ENCODE measurements around the gene ASCC2. TPM values are rescaled to one million over a fixed set of nuclear protein-coding genes. Genes with fewer than 3 reads are reported as not detected.
"Not testable (repeated sequence)": the region's sequence is repeated elsewhere in the genome, so short reads cannot be mapped to it uniquely, and the experiment has no call there.

Gene ASCC2
- total RNA-seq, 2 experiments from 2014 or later: 84.4 to 90.2 TPM

GRCh38 chr22:29842172-29842571 lies 4.1 kb upstream of the ASCC2 start:
- no peak overlapping the region for H3K4me3 Mint-ChIP-seq

GRCh38 chr22:29840498-29840897 lies 2.4 kb upstream of the ASCC2 start:
- ATAC-seq (no peak), DNase-seq (no peak)
- CTCF ChIA-PET: no interaction called here
- Mint-ChIP-seq H3K27me3 (no peaks in the 10 kb centered on the region), H3K36me3 (peaks cover 7% of the 10 kb centered on the region), H3K9me3 (ENCODE audit: low read depth) (no peaks in the 10 kb centered on the region), H3K4me3 (no peak overlapping the region), H3K4me1 (peaks cover 30% of the 10 kb centered on the region), H3K27ac (no peak overlapping the region)

More at GRCh38 chr22:29842172-29842571, 4.1 kb upstream of the ASCC2 start:
- Mint-ChIP-seq H3K36me3 (peaks cover 6% of the 10 kb centered on the region), H3K4me1 (peaks cover 16% of the 10 kb centered on the region), H3K9me3 (ENCODE audit: low read depth) (no peaks in the 10 kb centered on the region), H3K27me3 (no peaks in the 10 kb centered on the region), H3K27ac (no peak overlapping the region)
- ATAC-seq: no peak
- CTCF ChIA-PET: no interaction called here
- no peak for DNase-seq

GRCh38 chr22:29839039-29839438 lies 965 bp upstream of the ASCC2 start:
- H3K27me3 Mint-ChIP-seq: no peaks in the 10 kb centered on the region
- CTCF ChIA-PET: interaction anchor here (0.5 to 1.5 kb wide), 2 partner anchors 213 to 251 kb away, joined by 3 read pairs; no protein-coding TSS in a partner anchor
- ATAC-seq (no peak), DNase-seq (no peak)
- peak overlapping the region; percentile 91 for H3K4me3 Mint-ChIP-seq
- no peaks in the 10 kb centered on the region for H3K9me3 Mint-ChIP-seq (ENCODE audit: low read depth)
- H3K36me3 Mint-ChIP-seq: peaks cover 12% of the 10 kb centered on the region
- peaks cover 32% of the 10 kb centered on the region for H3K4me1 Mint-ChIP-seq
- peak overlapping the region; percentile 88 for H3K27ac Mint-ChIP-seq

GRCh38 chr22:29838599-29838956 lies 504 bp upstream of the ASCC2 start:
- H3K27me3 Mint-ChIP-seq: no peaks in the 10 kb centered on the region
- peaks cover 13% of the 10 kb centered on the region for H3K36me3 Mint-ChIP-seq
- DNase-seq (no peak), ATAC-seq (no peak)
- peak overlapping the region; percentile 91 for H3K4me3 Mint-ChIP-seq
- peaks cover 32% of the 10 kb centered on the region for H3K4me1 Mint-ChIP-seq
- H3K9me3 Mint-ChIP-seq (ENCODE audit: low read depth): no peaks in the 10 kb centered on the region
- CTCF ChIA-PET: interaction anchor here (0.5 to 1.5 kb wide), 5 partner anchors 56 to 251 kb away, joined by 3 to 4 read pairs (median 3); no protein-coding TSS in a partner anchor
- H3K27ac Mint-ChIP-seq: peak overlapping the region; percentile 88

GRCh38 chr22:29836791-29837370 lies 1.2 kb downstream of the ASCC2 start:
- not testable (repeated sequence) for DNase-seq; H3K27me3 Mint-ChIP-seq; H3K9me3 Mint-ChIP-seq (ENCODE audit: low read depth); ATAC-seq
- Mint-ChIP-seq H3K27ac (peak overlapping the region; percentile 10), H3K4me3 (peak overlapping the region; percentile 91), H3K4me1 (peaks cover 32% of the 10 kb centered on the region), H3K36me3 (peaks cover 24% of the 10 kb centered on the region)
- CTCF ChIA-PET: interaction anchor here (0.6 to 1.0 kb wide), 2 partner anchors 135 to 168 kb away, joined by 3 to 4 read pairs; no protein-coding TSS in a partner anchor

GRCh38 chr22:29834046-29834445 lies 4.0 kb downstream of the ASCC2 start:
- Mint-ChIP-seq H3K27ac (no peak overlapping the region), H3K36me3 (peaks cover 29% of the 10 kb centered on the region), H3K4me3 (no peak overlapping the region), H3K4me1 (peaks cover 36% of the 10 kb centered on the region), H3K27me3 (no peaks in the 10 kb centered on the region), H3K9me3 (ENCODE audit: low read depth) (no peaks in the 10 kb centered on the region)
- no peak for ATAC-seq
- CTCF ChIA-PET: no interaction called here
- no peak for DNase-seq

GRCh38 chr22:29833392-29833965 lies 4.6 kb downstream of the ASCC2 start:
- no peak overlapping the region for H3K4me3 Mint-ChIP-seq
- H3K9me3 Mint-ChIP-seq (ENCODE audit: low read depth): no peaks in the 10 kb centered on the region
- no peaks in the 10 kb centered on the region for H3K27me3 Mint-ChIP-seq
- CTCF ChIA-PET: no interaction called here
- H3K36me3 Mint-ChIP-seq: peaks cover 29% of the 10 kb centered on the region
- peaks cover 30% of the 10 kb centered on the region for H3K4me1 Mint-ChIP-seq
- H3K27ac Mint-ChIP-seq: no peak overlapping the region
- ATAC-seq: no peak
- no peak for DNase-seq

- no peaks in the 10 kb centered on the region for H3K9me3 Mint-ChIP-seq (ENCODE audit: low read depth)
- no peaks in the 10 kb centered on the region for H3K27me3 Mint-ChIP-seq
- ATAC-seq (no peak), DNase-seq (no peak)
- CTCF ChIA-PET: no interaction called here
- H3K4me1 Mint-ChIP-seq: peaks cover 22% of the 10 kb centered on the region
- peaks cover 34% of the 10 kb centered on the region for H3K36me3 Mint-ChIP-seq
- no peak overlapping the region for H3K4me3 Mint-ChIP-seq
- no peak overlapping the region for H3K27ac Mint-ChIP-seq
These were observed 6.1 kb downstream of the ASCC2 start for GRCh38 chr22:29831958-29832357.

GRCh38 chr22:29831186-29831921 lies 6.7 kb downstream of the ASCC2 start:
- H3K4me1 Mint-ChIP-seq: peaks cover 17% of the 10 kb centered on the region
- no peaks in the 10 kb centered on the region for H3K9me3 Mint-ChIP-seq (ENCODE audit: low read depth)
- ATAC-seq (no peak), DNase-seq (no peak)
- H3K27me3 Mint-ChIP-seq: no peaks in the 10 kb centered on the region
- CTCF ChIA-PET: interaction anchor here (1.0 kb wide), 1 partner anchor 174 kb away, joined by 3 read pairs; no protein-coding TSS in a partner anchor
- no peak overlapping the region for H3K27ac Mint-ChIP-seq
- H3K36me3 Mint-ChIP-seq: peaks cover 34% of the 10 kb centered on the region
- H3K4me3 Mint-ChIP-seq: no peak overlapping the region

- CTCF ChIA-PET: interaction anchor here (1.0 to 1.3 kb wide), 2 partner anchors 23 to 175 kb away, joined by 3 to 4 read pairs; no protein-coding TSS in a partner anchor
- no peaks in the 10 kb centered on the region for H3K9me3 Mint-ChIP-seq (ENCODE audit: low read depth)
These were observed 7.5 kb downstream of the ASCC2 start for GRCh38 chr22:29830585-29830984.

GRCh38 chr22:29827726-29828125 lies 10.3 kb downstream of the ASCC2 start:
- DNase-seq; CTCF ChIA-PET; H3K4me1 Mint-ChIP-seq; H3K27ac Mint-ChIP-seq; H3K27me3 Mint-ChIP-seq; H3K4me3 Mint-ChIP-seq; H3K9me3 Mint-ChIP-seq (ENCODE audit: low read depth); ATAC-seq: not testable (repeated sequence)
- peaks cover 39% of the 10 kb centered on the region for H3K36me3 Mint-ChIP-seq

More at GRCh38 chr22:29830585-29830984, 7.5 kb downstream of the ASCC2 start:
- no peak for DNase-seq
- no peak overlapping the region for H3K27ac Mint-ChIP-seq
- peaks cover 10% of the 10 kb centered on the region for H3K4me1 Mint-ChIP-seq
- peaks cover 32% of the 10 kb centered on the region for H3K36me3 Mint-ChIP-seq
- no peak for ATAC-seq
- H3K4me3 Mint-ChIP-seq: no peak overlapping the region
- no peaks in the 10 kb centered on the region for H3K27me3 Mint-ChIP-seq

GRCh38 chr22:29827091-29827490 lies 11.0 kb downstream of the ASCC2 start:
- no peak for ATAC-seq
- Mint-ChIP-seq H3K27me3 (no peaks in the 10 kb centered on the region), H3K9me3 (ENCODE audit: low read depth) (no peaks in the 10 kb centered on the region), H3K4me3 (no peak overlapping the region), H3K4me1 (peaks cover 11% of the 10 kb centered on the region), H3K36me3 (peaks cover 41% of the 10 kb centered on the region), H3K27ac (no peak overlapping the region)
- CTCF ChIA-PET: no interaction called here
- no peak for DNase-seq

- CTCF ChIA-PET: no interaction called here
- Mint-ChIP-seq H3K27me3 (no peaks in the 10 kb centered on the region), H3K27ac (no peak overlapping the region), H3K36me3 (peaks cover 44% of the 10 kb centered on the region), H3K4me3 (no peak overlapping the region), H3K9me3 (ENCODE audit: low read depth) (no peaks in the 10 kb centered on the region), H3K4me1 (peaks cover 18% of the 10 kb centered on the region)
- DNase-seq: no peak
- no peak for ATAC-seq
These were observed 12.5 kb downstream of the ASCC2 start for GRCh38 chr22:29825578-29825977.

All from activated CD8-positive, alpha-beta memory T cell treated with anti-CD3 and anti-CD28 coated beads, Interleukin-2, amount 10 ng/mL, durations not matched to agents 7 days and 5 days (primary cell).